ENCODE results near the gene NDC1.

NDC1 gene

GRCh38 chr1:53721088-53721487, 117.0 kb downstream of the NDC1 start:
- H3K36me3 Mint-ChIP-seq: no peaks in the 10 kb centered on the region
- H3K4me3 Mint-ChIP-seq: no peak overlapping the region
- peaks cover 11% of the 10 kb centered on the region for H3K27me3 Mint-ChIP-seq
- no peak overlapping the region for H3K27ac Mint-ChIP-seq
- no peak for ATAC-seq
- no peaks in the 10 kb centered on the region for H3K9me3 Mint-ChIP-seq
- H3K4me1 Mint-ChIP-seq: no peaks in the 10 kb centered on the region

DNA sequence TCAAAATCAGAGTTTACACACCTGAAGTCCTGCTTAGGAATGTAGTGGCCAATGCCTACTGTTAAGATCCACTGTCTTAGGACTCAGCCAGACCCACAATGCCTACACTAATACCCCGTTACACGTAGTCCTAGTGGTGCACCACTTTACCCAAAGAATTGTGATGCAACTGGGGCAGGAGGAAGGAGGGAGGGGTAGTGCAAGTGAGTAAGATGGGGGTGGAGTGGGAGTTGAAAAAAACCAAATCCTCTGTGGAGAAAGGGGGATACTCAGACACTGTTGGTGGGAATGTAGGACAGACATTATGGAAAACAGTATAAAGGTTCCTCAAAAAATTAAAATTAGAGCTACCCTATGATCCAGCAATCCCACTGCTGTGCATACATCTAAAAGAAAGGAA, 118.6 kb downstream of the NDC1 start:
- no peaks in the 10 kb centered on the region for H3K36me3 Mint-ChIP-seq
- ATAC-seq: no peak

GRCh38 chr1:53718443-53718842, 119.7 kb downstream of the NDC1 start:
- H3K4me1 Mint-ChIP-seq: no peaks in the 10 kb centered on the region
- no peak overlapping the region for H3K27ac Mint-ChIP-seq
- H3K36me3 Mint-ChIP-seq: no peaks in the 10 kb centered on the region
- ATAC-seq: no peak
- no peaks in the 10 kb centered on the region for H3K9me3 Mint-ChIP-seq
- no peak overlapping the region for H3K4me3 Mint-ChIP-seq
- H3K27me3 Mint-ChIP-seq: peaks cover 11% of the 10 kb centered on the region

More for the DNA sequence above, 118.6 kb downstream of the NDC1 start:
- Mint-ChIP-seq H3K4me1 (no peaks in the 10 kb centered on the region), H3K27ac (no peak overlapping the region), H3K9me3 (no peaks in the 10 kb centered on the region), H3K27me3 (peaks cover 11% of the 10 kb centered on the region), H3K4me3 (no peak overlapping the region)

- H3K27me3 Mint-ChIP-seq: peaks cover 21% of the 10 kb centered on the region
- H3K27ac Mint-ChIP-seq: no peak overlapping the region
- H3K4me3 Mint-ChIP-seq: no peak overlapping the region
- H3K36me3 Mint-ChIP-seq: no peaks in the 10 kb centered on the region
- H3K4me1 Mint-ChIP-seq: no peaks in the 10 kb centered on the region
- H3K9me3 Mint-ChIP-seq: no peaks in the 10 kb centered on the region
- ATAC-seq: no peak
Observed at GRCh38 chr1:53717025-53717804, 120.9 kb downstream of the NDC1 start.

DNA sequence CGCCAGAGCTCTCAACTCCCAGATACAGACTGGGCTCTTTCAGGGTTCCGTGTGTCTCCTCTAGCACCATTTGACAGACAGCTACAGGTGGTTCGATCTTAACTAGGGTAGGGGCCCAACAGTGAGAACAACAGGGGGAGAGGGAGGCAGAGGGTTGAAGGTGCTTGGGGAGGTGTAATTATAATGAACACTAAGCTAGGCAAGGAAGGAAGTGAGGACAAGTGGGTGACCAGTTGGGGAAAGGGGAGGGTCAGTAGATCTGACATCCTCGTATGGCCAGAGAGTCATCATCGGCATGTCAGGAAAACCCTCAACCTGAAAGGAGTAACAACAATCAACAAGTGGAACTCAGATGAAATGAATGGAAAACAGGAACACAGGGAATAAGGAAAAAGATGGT, 121.9 kb downstream of the NDC1 start:
- Mint-ChIP-seq H3K36me3 (no peaks in the 10 kb centered on the region), H3K27ac (no peak overlapping the region), H3K9me3 (no peaks in the 10 kb centered on the region), H3K27me3 (peaks cover 21% of the 10 kb centered on the region), H3K4me1 (no peaks in the 10 kb centered on the region), H3K4me3 (no peak overlapping the region)
- no peak for ATAC-seq

GRCh38 chr1:53715478-53715877, 122.6 kb downstream of the NDC1 start:
- no peak for ATAC-seq
- H3K4me3 Mint-ChIP-seq: no peak overlapping the region
- no peaks in the 10 kb centered on the region for H3K36me3 Mint-ChIP-seq
- peaks cover 21% of the 10 kb centered on the region for H3K27me3 Mint-ChIP-seq
- no peaks in the 10 kb centered on the region for H3K4me1 Mint-ChIP-seq
- no peak overlapping the region for H3K27ac Mint-ChIP-seq
- no peaks in the 10 kb centered on the region for H3K9me3 Mint-ChIP-seq
